HepG2 (cell line): Measurements from ENCODE around the gene FLRT2. TPM values are rescaled to one million over a fixed set of nuclear protein-coding genes. Genes with fewer than 3 reads are reported as not detected.

Experiments
- ATAC-seq: fragments of 200-7000 bp; cut with Tn5 transposase; 3 replicates; pipeline ENCODE4 v1.9.1; 2020; ENCODE audit warnings: mild to moderate bottlenecking, moderate library complexity
- BruUV-seq: library from RNA; stranded (reverse); fragments of 400-500 nt; replicated peaks from 2 replicates; lab custom pipeline; 2021; lab: Mats Ljungman, UMichigan
- CTCF ChIA-PET: fragments of 300-600 bp; formaldehyde crosslinking; extraction: SDS; loops from one replicate; lab custom pipeline; 2021; ENCODE audit warnings: low total read pairs, inconsistent platforms, low intra/inter-chr PET ratio; lab: Yijun Ruan, JAX
- POLR2A ChIA-PET: fragments of 350-600 bp; sonication (Branson Sonifier 250); formaldehyde crosslinking; loops from one replicate; lab custom pipeline; 2020; ENCODE audit warnings: antibody characterized with exemption, inconsistent platforms; lab: Yijun Ruan, JAX
- DNase-seq: peaks from one replicate; pipeline ENCODE4 v3.0.0-alpha.2; 2015; ENCODE audit warnings: low spot score
- FAIRE-seq: peaks from 3 replicates; lab custom pipeline; 2011; peaks lifted over from hg19 to GRCh38; lab: Jason Lieb, UNC
- H2AFZ ChIP-seq: one replicate; pipeline ENCODE4 v1.6.1; 2011; ENCODE audit warnings: low read length, inconsistent platforms
- H3K27ac ChIP-seq: fragments of 300-600 bp; 3 replicates; pipeline ENCODE4 v1.8.0; 2011; ENCODE audit warnings: mixed run types, mild to moderate bottlenecking, mixed read lengths, low read length, inconsistent platforms; ENCODE audit not compliant: insufficient read depth; ENCODE audit errors: extremely low read length
- H3K27me3 ChIP-seq, 2 experiments: fragments of 200-600 bp in 1 of 2; 2 replicates in 1 of 2; 3 replicates in 1 of 2; pipeline versions ENCODE4 v1.6.0 to v1.8.0; 2011; ENCODE audit warnings: low read length in 2 of 2, mild to moderate bottlenecking in 2 of 2, moderate library complexity in 2 of 2, inconsistent platforms in 1 of 2; ENCODE audit not compliant: insufficient read depth in 2 of 2, control insufficient read depth in 1 of 2
- H3K36me3 ChIP-seq, 2 experiments: fragments of 200-600 bp in 1 of 2; replicated peaks in 1 of 2; 2 replicates in 1 of 2; 3 replicates in 1 of 2; pipeline versions ENCODE4 v1.5.1 to v1.8.0; 2011; ENCODE audit warnings: low read length in 2 of 2, inconsistent platforms in 1 of 2; ENCODE audit not compliant: insufficient read depth in 2 of 2, control insufficient read depth in 1 of 2
- H3K4me1 ChIP-seq: 2 replicates; pipeline ENCODE4 v1.5.1; 2012; ENCODE audit warnings: low read length, inconsistent platforms; ENCODE audit not compliant: insufficient read depth
- H3K4me2 ChIP-seq: 2 replicates; pipeline ENCODE4 v1.6.0; 2011; ENCODE audit warnings: low read depth, low read length, inconsistent platforms
- H3K4me3 ChIP-seq, 3 experiments: fragments of 200-600 bp in 1 of 3; sonication (generic), shearing (Covaris generic) in 1 of 3; replicated peaks in 1 of 3; 2 replicates each; pipeline ENCODE4 v1.5.1; 2011 to 2016; ENCODE audit warnings: low read length in 3 of 3, inconsistent platforms in 2 of 3, low read depth in 2 of 3, mild to moderate bottlenecking in 2 of 3, control low read depth in 1 of 3, mixed read lengths in 1 of 3; ENCODE audit not compliant: insufficient read depth in 1 of 3
- H3K79me2 ChIP-seq: one replicate; pipeline ENCODE4 v1.6.1; 2011; ENCODE audit warnings: low read length, inconsistent platforms; ENCODE audit not compliant: insufficient read depth
- H3K9ac ChIP-seq: 2 replicates; pipeline ENCODE4 v1.6.0; 2011; ENCODE audit warnings: mild to moderate bottlenecking, low read depth, low read length, inconsistent platforms; ENCODE audit not compliant: insufficient read depth
- H3K9me3 ChIP-seq: 2 replicates; pipeline ENCODE4 v1.5.1; 2012; ENCODE audit warnings: mild to moderate bottlenecking, low read length
- H4K20me1 ChIP-seq: 2 replicates; pipeline ENCODE4 v1.6.0; 2011; ENCODE audit warnings: inconsistent platforms, mild to moderate bottlenecking, low read length, moderate library complexity; ENCODE audit not compliant: insufficient read depth
- FLYWCH1 ChIP-seq: sonication (generic); formaldehyde crosslinking; IDR thresholded peaks from 2 replicates; pipeline ENCODE4 v1.8.1; 2023; ENCODE audit warnings: mild to moderate bottlenecking, missing genetic modification reagents
- FOXM1 ChIP-seq: sonication (generic); formaldehyde crosslinking; IDR thresholded peaks from 2 replicates; pipeline ENCODE4 v1.5.0; 2020; ENCODE audit warnings: missing genetic modification reagents
- KMT2B ChIP-seq: IDR thresholded peaks from 2 replicates; pipeline ENCODE4 v1.6.1; 2016; ENCODE audit warnings: missing genetic modification reagents, missing compliant biosample characterization
- NFE2 ChIP-seq: sonication (generic); formaldehyde crosslinking; IDR thresholded peaks from 2 replicates; pipeline ENCODE4 v1.4.0; 2020; ENCODE audit warnings: missing genetic modification reagents
- REPIN1 ChIP-seq: sonication (generic); formaldehyde crosslinking; IDR thresholded peaks from 2 replicates; pipeline ENCODE4 v1.8.0; 2022; ENCODE audit warnings: missing genetic modification reagents, low read depth, mild to moderate bottlenecking, borderline replicate concordance
- ZNF33A ChIP-seq: sonication (generic); formaldehyde crosslinking; IDR thresholded peaks from 2 replicates; pipeline ENCODE4 v1.5.1; 2020; ENCODE audit warnings: missing genetic modification reagents, mild to moderate bottlenecking, moderate library complexity, borderline replicate concordance
- ZNF451 ChIP-seq: sonication (generic); formaldehyde crosslinking; IDR thresholded peaks from 2 replicates; pipeline ENCODE4 v1.5.0; 2020; ENCODE audit warnings: mild to moderate bottlenecking, missing genetic modification reagents
- ZNF556 ChIP-seq: sonication (generic); formaldehyde crosslinking; IDR thresholded peaks from 2 replicates; pipeline ENCODE4 v1.4.0; 2020; ENCODE audit warnings: mild to moderate bottlenecking, missing genetic modification reagents, borderline replicate concordance
- WGBS: methylation state at CpG from one replicate; pipeline ENCODE4 v1.1.6; 2017; ENCODE audit warnings: low lambda C conversion rate; 5-methylcytosine and 5-hydroxymethylcytosine counted together
- in situ Hi-C: cut with HindIII; loops from 2 replicates; pipeline ENCODE4 v1.10.0; 2017; ENCODE audit warnings: low pct_unique_long_range_greater_than_20kb; ENCODE audit not compliant: extremely low pct_ligation_motif_present
- intact Hi-C: fragments of 100-400 bp; cut with micrococcal nuclease; formaldehyde crosslinking; loops from one replicate; pipeline ENCODE4 v1.10.0; 2022; ENCODE audit not compliant: unreplicated experiment
- polyA plus RNA-seq, 8 experiments: library from polyadenylated mRNA; depleted of rRNA in 3 of 8; stranded (reverse) in 7 of 8; unstranded in 1 of 8; fragments of >200 nt; fragmentation: Illumina TruSeq in 4 of 8; extraction: Trizol in 4 of 8; gene quantifications; 2 replicates each; pipeline versions ENCODE4 v1.2.1 to v1.2.3, GENCODE V29; 2011 to 2016; ENCODE audit warnings: low read depth in 4 of 8, missing spikeins in 1 of 8, mixed read lengths in 1 of 8; ENCODE audit not compliant: insufficient read depth in 1 of 8
- total RNA-seq, 5 experiments: library from RNA; depleted of rRNA; stranded (reverse); fragments of >200 nt; fragmentation: Illumina TruSeq; extraction: Trizol; gene quantifications; 2 replicates each; pipeline ENCODE4 v1.2.3, GENCODE V29; 2016; ENCODE audit warnings: low read depth in 1 of 5
- TF ChIP-seq, protein P1 (sequence below): sonication (generic); formaldehyde crosslinking; IDR thresholded peaks from 2 replicates; pipeline ENCODE4 v1.8.0; 2022; ENCODE audit warnings: missing genetic modification reagents, mild to moderate bottlenecking, inconsistent platforms, borderline replicate concordance

FLRT2 gene
- total and polyA plus RNA-seq, 2 of the 13 experiments (the other 11 are each of a cell fraction or from before 2014, with no cell fraction given), result not detected

DNA sequence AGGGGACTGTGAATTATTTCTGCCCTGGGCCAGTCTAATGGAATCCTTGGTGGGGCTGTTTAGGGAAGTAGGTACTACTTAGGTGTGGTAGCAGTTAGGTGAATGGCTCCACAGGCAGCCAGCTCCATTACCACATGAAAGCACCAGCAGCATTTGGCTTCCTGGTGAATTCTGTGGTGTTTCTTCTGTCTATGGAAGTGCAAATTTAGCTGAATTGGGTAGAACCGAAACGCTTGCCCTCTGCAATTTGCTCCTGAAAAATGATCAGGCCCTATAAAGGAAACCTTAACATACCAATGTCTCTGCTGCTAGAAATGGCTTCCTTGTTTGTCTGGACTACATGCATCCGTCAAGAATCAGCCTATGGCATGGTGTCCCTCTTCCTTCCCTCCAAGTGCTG, 16.4 kb downstream of the FLRT2 start:
- Histone ChIP-seq H3K9ac (no peak overlapping the region), H3K27me3 (no peaks in the 10 kb centered on the region), H4K20me1 (no peaks in the 10 kb centered on the region), H3K4me2 (no peak overlapping the region), H3K4me1 (no peaks in the 10 kb centered on the region), H2AFZ (no peak overlapping the region), H3K4me3 (no peak overlapping the region), H3K9me3 (peaks cover 21% of the 10 kb centered on the region; the same call in 1 of the 2 replicates), H3K79me2 (no peaks in the 10 kb centered on the region), H3K27ac (no peak overlapping the region), H3K36me3 (no peaks in the 10 kb centered on the region)
- ChIA-PET POLR2A (no interaction called here), CTCF (no interaction called here)
- no peak for TF ChIP-seq REPIN1
- no peak for TF ChIP-seq ZNF33A (CRISPR knock-in tag)
- TF ChIP-seq, protein P1, sequence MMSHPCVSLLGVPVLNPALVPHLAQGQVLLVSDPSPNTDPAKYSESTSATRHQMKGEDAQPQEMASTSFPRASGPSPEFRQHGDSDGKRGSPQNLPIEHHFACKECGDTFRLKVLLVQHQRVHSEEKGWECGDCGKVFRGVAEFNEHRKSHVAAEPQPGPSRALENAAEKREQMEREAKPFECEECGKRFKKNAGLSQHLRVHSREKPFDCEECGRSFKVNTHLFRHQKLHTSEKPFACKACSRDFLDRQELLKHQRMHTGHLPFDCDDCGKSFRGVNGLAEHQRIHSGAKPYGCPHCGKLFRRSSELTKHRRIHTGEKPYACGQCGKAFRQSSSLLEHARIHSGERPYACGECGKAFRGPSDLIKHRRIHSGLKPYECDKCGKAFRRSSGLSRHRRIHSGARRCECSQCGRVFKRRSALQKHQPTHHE (CRISPR knock-in tag), result no peak
- TF ChIP-seq NFE2 (CRISPR knock-in tag), result no peak
- no peak for TF ChIP-seq ZNF556 (CRISPR knock-in tag)
- TF ChIP-seq ZNF451 (CRISPR knock-in tag), result no peak
- no peak for TF ChIP-seq FOXM1 (CRISPR knock-in tag)
- no peak for TF ChIP-seq KMT2B (CRISPR knock-in tag)
- TF ChIP-seq FLYWCH1 (CRISPR knock-in tag), result no peak
- WGBS, result 8% methylated on average over 3 of the region's 3 CpGs
- in situ Hi-C loops (no loop called here), intact Hi-C loops (no loop called here)
- DNase-seq (no peak), FAIRE-seq (no peak), ATAC-seq (no peak)
- BruUV-seq, result no TSS peak
